ENCODE data around the gene C2CD4C. TPM values are rescaled to one million over a fixed set of nuclear protein-coding genes. Genes with fewer than 3 reads are reported as not detected.

The C2CD4C gene
- total and polyA plus RNA-seq, 2 donors from 2014 or later, result 0.99 to 1.9 TPM

- no peak overlapping the region for H3K27ac ChIP-seq (ENCODE audit: low read depth in 2 of 2, low read length in 2 of 2)
- no peaks in the 10 kb centered on the region for H3K9me3 ChIP-seq (ENCODE audit: control insufficient read depth in 2 of 3, insufficient read depth in 1 of 3, low read length in 3 of 3)
- no peak for FAIRE-seq
Observed at GRCh38 chr19:379796-380195, 29.2 kb downstream of the C2CD4C start.

GRCh38 chr19:378706-379105 lies 30.2 kb downstream of the C2CD4C start:
- Histone ChIP-seq H3K36me3 (ENCODE audit: control insufficient read depth in 2 of 3, insufficient read depth in 3 of 3, low read length in 3 of 3) (no peaks in the 10 kb centered on the region), H3K9me3 (ENCODE audit: control insufficient read depth in 2 of 3, insufficient read depth in 1 of 3, low read length in 3 of 3) (no peaks in the 10 kb centered on the region), H3K27ac (ENCODE audit: low read depth in 2 of 2, low read length in 2 of 2) (no peak overlapping the region), H3K27me3 (ENCODE audit: control insufficient read depth, insufficient read depth, low read length) (no peaks in the 10 kb centered on the region), H3K9ac (ENCODE audit: low read length in 3 of 3) (no peak overlapping the region), H3K4me1 (ENCODE audit: control insufficient read depth in 2 of 3, insufficient read depth in 2 of 3, low read depth in 1 of 3, low read length in 3 of 3) (no peaks in the 10 kb centered on the region), H3K4me3 (ENCODE audit: low read length in 3 of 3) (no peak overlapping the region)
- FAIRE-seq (no peak), DNase-seq (no peak)
- TF ChIP-seq, protein P1, sequence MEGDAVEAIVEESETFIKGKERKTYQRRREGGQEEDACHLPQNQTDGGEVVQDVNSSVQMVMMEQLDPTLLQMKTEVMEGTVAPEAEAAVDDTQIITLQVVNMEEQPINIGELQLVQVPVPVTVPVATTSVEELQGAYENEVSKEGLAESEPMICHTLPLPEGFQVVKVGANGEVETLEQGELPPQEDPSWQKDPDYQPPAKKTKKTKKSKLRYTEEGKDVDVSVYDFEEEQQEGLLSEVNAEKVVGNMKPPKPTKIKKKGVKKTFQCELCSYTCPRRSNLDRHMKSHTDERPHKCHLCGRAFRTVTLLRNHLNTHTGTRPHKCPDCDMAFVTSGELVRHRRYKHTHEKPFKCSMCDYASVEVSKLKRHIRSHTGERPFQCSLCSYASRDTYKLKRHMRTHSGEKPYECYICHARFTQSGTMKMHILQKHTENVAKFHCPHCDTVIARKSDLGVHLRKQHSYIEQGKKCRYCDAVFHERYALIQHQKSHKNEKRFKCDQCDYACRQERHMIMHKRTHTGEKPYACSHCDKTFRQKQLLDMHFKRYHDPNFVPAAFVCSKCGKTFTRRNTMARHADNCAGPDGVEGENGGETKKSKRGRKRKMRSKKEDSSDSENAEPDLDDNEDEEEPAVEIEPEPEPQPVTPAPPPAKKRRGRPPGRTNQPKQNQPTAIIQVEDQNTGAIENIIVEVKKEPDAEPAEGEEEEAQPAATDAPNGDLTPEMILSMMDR (IDR thresholded peaks at IDR 0.05; ENCODE audit: borderline replicate concordance, extremely low read depth, insufficient read depth), result no peak
- intact Hi-C loops (cut with DNase I), result no loop called here

More at GRCh38 chr19:379796-380195, 29.2 kb downstream of the C2CD4C start:
- H3K4me1 ChIP-seq (ENCODE audit: control insufficient read depth in 2 of 3, insufficient read depth in 2 of 3, low read depth in 1 of 3, low read length in 3 of 3), result peaks cover 0 to 3% (median 0%) of the 10 kb centered on the region in 3 donors
- no peaks in the 10 kb centered on the region for H3K36me3 ChIP-seq (ENCODE audit: control insufficient read depth in 2 of 3, insufficient read depth in 3 of 3, low read length in 3 of 3)
- DNase-seq, result no peak
- intact Hi-C loops (cut with DNase I), result no loop called here
- no peaks in the 10 kb centered on the region for H3K27me3 ChIP-seq (ENCODE audit: control insufficient read depth, insufficient read depth, low read length)
- no peak overlapping the region for H3K4me3 ChIP-seq (ENCODE audit: low read length in 3 of 3)
- no peak overlapping the region for H3K9ac ChIP-seq (ENCODE audit: low read length in 3 of 3)
- TF ChIP-seq, protein P1 (IDR thresholded peaks at IDR 0.05; ENCODE audit: borderline replicate concordance, extremely low read depth, insufficient read depth), result no peak

GRCh38 chr19:377801-378581 lies 31.0 kb downstream of the C2CD4C start:
- FAIRE-seq (no peak), DNase-seq (no peak)
- no peak overlapping the region for H3K9ac ChIP-seq (ENCODE audit: low read length in 3 of 3)
- TF ChIP-seq, protein P1 (IDR thresholded peaks at IDR 0.05; ENCODE audit: borderline replicate concordance, extremely low read depth, insufficient read depth), result no peak
- no peaks in the 10 kb centered on the region for H3K27me3 ChIP-seq (ENCODE audit: control insufficient read depth, insufficient read depth, low read length)
- no peaks in the 10 kb centered on the region for H3K9me3 ChIP-seq (ENCODE audit: control insufficient read depth in 2 of 3, insufficient read depth in 1 of 3, low read length in 3 of 3)
- no peaks in the 10 kb centered on the region for H3K4me1 ChIP-seq (ENCODE audit: control insufficient read depth in 2 of 3, insufficient read depth in 2 of 3, low read depth in 1 of 3, low read length in 3 of 3)
- H3K4me3 ChIP-seq (ENCODE audit: low read length in 3 of 3), result no peak overlapping the region
- intact Hi-C loops (cut with DNase I), result no loop called here
- H3K36me3 ChIP-seq (ENCODE audit: control insufficient read depth in 2 of 3, insufficient read depth in 3 of 3, low read length in 3 of 3), result no peaks in the 10 kb centered on the region
- no peak overlapping the region for H3K27ac ChIP-seq (ENCODE audit: low read depth in 2 of 2, low read length in 2 of 2)

Data from kidney (tissue), 14 donors.